ENCODE measurements around the gene DOCK1.

The DOCK1 gene

GRCh38 chr10:127405221-127405620, 500.0 kb downstream of the DOCK1 start:
- Histone ChIP-seq H2BK15ac (replicated peaks; ENCODE audit: low read depth) (no peak overlapping the region), H3K23ac (ENCODE audit: low read length) (no peak overlapping the region), H3K79me1 (ENCODE audit: low read length) (no peaks in the 10 kb centered on the region), H3K4me1 (ENCODE audit: control insufficient read depth, low read depth, low read length) (no peaks in the 10 kb centered on the region), H3K18ac (ENCODE audit: low read length) (no peak overlapping the region), H3K27me3 (ENCODE audit: insufficient read depth, low read length, poor library complexity) (no peaks in the 10 kb centered on the region), H4K8ac (ENCODE audit: low read depth, low read length) (no peak overlapping the region), H3K4me3 (ENCODE audit: low read length) (no peak overlapping the region), H3K36me3 (ENCODE audit: control insufficient read depth, insufficient read depth, low read length) (no peaks in the 10 kb centered on the region), H3K56ac (ENCODE audit: low read length) (no peak overlapping the region), H2BK120ac (ENCODE audit: low read depth, low read length) (no peak overlapping the region), H2AK5ac (ENCODE audit: low read length) (no peak overlapping the region), H3K4me2 (ENCODE audit: low read length) (no peak overlapping the region), H3K79me2 (ENCODE audit: control insufficient read depth, insufficient read depth, low read length) (no peaks in the 10 kb centered on the region), H3K4ac (ENCODE audit: low read depth, low read length) (no peak overlapping the region), H3K27ac (ENCODE audit: low read depth, low read length) (no peak overlapping the region), H2BK5ac (ENCODE audit: low read length) (no peak overlapping the region), H3K9ac (ENCODE audit: low read length) (no peak overlapping the region), H4K5ac (ENCODE audit: low read length) (no peak overlapping the region)
- DNase-seq = no peak
- no CpG with 5 or more reads among the region's 4 CpGs for WGBS (ENCODE audit: extremely low coverage, insufficient coverage, low lambda C conversion rate)

DNA sequence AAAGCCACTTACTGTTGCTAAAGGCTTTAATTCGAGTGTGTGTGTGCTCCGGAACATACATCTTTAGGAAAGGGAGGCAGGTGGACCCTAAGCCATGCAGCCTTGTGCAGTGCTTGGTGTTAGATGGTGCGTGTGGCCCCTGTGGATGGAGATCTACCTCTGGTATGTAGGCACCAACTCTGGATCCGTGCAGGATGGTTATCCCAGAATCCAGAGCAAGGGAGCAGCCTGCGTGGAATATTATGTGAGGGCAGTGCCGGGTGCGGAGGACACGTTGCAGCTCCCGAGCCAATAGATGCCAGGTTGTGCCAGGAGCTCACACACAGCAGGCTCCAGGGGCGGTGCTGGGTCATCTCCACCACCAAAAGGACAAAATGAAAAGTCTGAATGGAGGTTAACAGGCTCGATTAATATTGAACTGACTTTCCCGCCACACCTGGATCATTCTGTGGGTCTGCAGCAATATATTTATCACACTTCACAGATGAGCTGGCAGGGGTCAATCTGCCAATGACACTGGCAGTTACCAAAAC, 500.9 kb downstream of the DOCK1 start:
- Histone ChIP-seq H3K36me3 (ENCODE audit: control insufficient read depth, insufficient read depth, low read length) (no peaks in the 10 kb centered on the region), H2BK5ac (ENCODE audit: low read length) (no peak overlapping the region), H3K23ac (ENCODE audit: low read length) (no peak overlapping the region), H3K79me2 (ENCODE audit: control insufficient read depth, insufficient read depth, low read length) (no peaks in the 10 kb centered on the region), H3K27me3 (ENCODE audit: insufficient read depth, low read length, poor library complexity) (no peaks in the 10 kb centered on the region), H3K56ac (ENCODE audit: low read length) (no peak overlapping the region), H3K4ac (ENCODE audit: low read depth, low read length) (no peak overlapping the region), H4K8ac (ENCODE audit: low read depth, low read length) (no peak overlapping the region), H3K18ac (ENCODE audit: low read length) (no peak overlapping the region), H3K4me2 (ENCODE audit: low read length) (no peak overlapping the region), H2AK5ac (ENCODE audit: low read length) (no peak overlapping the region), H2BK15ac (replicated peaks; ENCODE audit: low read depth) (no peak overlapping the region), H4K5ac (ENCODE audit: low read length) (no peak overlapping the region), H2BK120ac (ENCODE audit: low read depth, low read length) (no peak overlapping the region), H3K9ac (ENCODE audit: low read length) (no peak overlapping the region), H3K27ac (ENCODE audit: low read depth, low read length) (no peak overlapping the region), H3K79me1 (ENCODE audit: low read length) (no peaks in the 10 kb centered on the region), H3K4me1 (ENCODE audit: control insufficient read depth, low read depth, low read length) (no peaks in the 10 kb centered on the region), H3K4me3 (ENCODE audit: low read length) (no peak overlapping the region)
- WGBS (ENCODE audit: extremely low coverage, insufficient coverage, low lambda C conversion rate) = no CpG with 5 or more reads among the region's 12 CpGs
- no peak for DNase-seq

DNA sequence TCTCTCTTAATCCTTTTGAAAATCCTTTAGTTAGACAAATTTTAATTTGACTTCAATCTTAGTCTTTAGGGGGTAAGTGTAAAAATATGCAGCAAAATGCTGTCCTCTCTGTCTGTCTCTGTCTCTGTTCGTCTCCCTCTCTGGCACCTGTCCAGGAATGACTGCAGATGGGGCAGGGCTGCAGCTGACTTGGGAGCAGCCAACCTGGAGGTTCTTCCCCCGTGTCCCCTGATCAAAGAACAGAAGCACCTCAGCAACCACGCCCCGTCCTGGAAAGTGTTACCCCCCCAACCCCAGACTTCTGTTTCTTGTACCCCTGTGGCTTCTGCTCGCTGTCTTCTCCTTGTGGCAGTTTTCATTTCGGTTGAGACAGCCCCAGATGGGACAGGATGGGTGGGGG, 502.3 kb downstream of the DOCK1 start:
- WGBS (ENCODE audit: extremely low coverage, insufficient coverage, low lambda C conversion rate) = no CpG with 5 or more reads among the region's 6 CpGs
- Histone ChIP-seq H3K27ac (ENCODE audit: low read depth, low read length) (no peak overlapping the region), H3K79me2 (ENCODE audit: control insufficient read depth, insufficient read depth, low read length) (no peaks in the 10 kb centered on the region)

GRCh38 chr10:127408112-127408710, 503.0 kb downstream of the DOCK1 start:
- Histone ChIP-seq H2BK5ac (ENCODE audit: low read length) (no peak overlapping the region), H3K56ac (ENCODE audit: low read length) (no peak overlapping the region), H2AK5ac (ENCODE audit: low read length) (no peak overlapping the region), H3K23ac (ENCODE audit: low read length) (no peak overlapping the region), H3K4me3 (ENCODE audit: low read length) (no peak overlapping the region), H3K79me2 (ENCODE audit: control insufficient read depth, insufficient read depth, low read length) (no peaks in the 10 kb centered on the region), H4K5ac (ENCODE audit: low read length) (no peak overlapping the region), H3K9ac (ENCODE audit: low read length) (no peak overlapping the region), H3K4me2 (ENCODE audit: low read length) (no peak overlapping the region), H2BK120ac (ENCODE audit: low read depth, low read length) (no peak overlapping the region), H3K18ac (ENCODE audit: low read length) (no peak overlapping the region), H2BK15ac (replicated peaks; ENCODE audit: low read depth) (no peak overlapping the region), H3K27ac (ENCODE audit: low read depth, low read length) (no peak overlapping the region), H4K8ac (ENCODE audit: low read depth, low read length) (no peak overlapping the region), H3K79me1 (ENCODE audit: low read length) (no peaks in the 10 kb centered on the region), H3K27me3 (ENCODE audit: insufficient read depth, low read length, poor library complexity) (no peaks in the 10 kb centered on the region), H3K4me1 (ENCODE audit: control insufficient read depth, low read depth, low read length) (no peaks in the 10 kb centered on the region), H3K4ac (ENCODE audit: low read depth, low read length) (no peak overlapping the region), H3K36me3 (ENCODE audit: control insufficient read depth, insufficient read depth, low read length) (no peaks in the 10 kb centered on the region)
- DNase-seq = no peak
- no CpG with 5 or more reads among the region's 15 CpGs for WGBS (ENCODE audit: extremely low coverage, insufficient coverage, low lambda C conversion rate)

More for the DNA sequence above, 502.3 kb downstream of the DOCK1 start:
- H3K27me3 ChIP-seq (ENCODE audit: insufficient read depth, low read length, poor library complexity) = no peaks in the 10 kb centered on the region
- H3K4me2 ChIP-seq (ENCODE audit: low read length) = no peak overlapping the region
- no peak overlapping the region for H3K56ac ChIP-seq (ENCODE audit: low read length)
- no peak overlapping the region for H3K4ac ChIP-seq (ENCODE audit: low read depth, low read length)
- H3K18ac ChIP-seq (ENCODE audit: low read length) = no peak overlapping the region
- H2BK120ac ChIP-seq (ENCODE audit: low read depth, low read length) = no peak overlapping the region
- no peak overlapping the region for H2AK5ac ChIP-seq (ENCODE audit: low read length)
- no peak overlapping the region for H3K23ac ChIP-seq (ENCODE audit: low read length)
- H3K4me1 ChIP-seq (ENCODE audit: control insufficient read depth, low read depth, low read length) = no peaks in the 10 kb centered on the region
- H3K36me3 ChIP-seq (ENCODE audit: control insufficient read depth, insufficient read depth, low read length) = no peaks in the 10 kb centered on the region
- DNase-seq = no peak
- H3K9ac ChIP-seq (ENCODE audit: low read length) = no peak overlapping the region
- H4K5ac ChIP-seq (ENCODE audit: low read length) = no peak overlapping the region
- H2BK15ac ChIP-seq (replicated peaks; ENCODE audit: low read depth) = no peak overlapping the region
- H4K8ac ChIP-seq (ENCODE audit: low read depth, low read length) = no peak overlapping the region
- H3K79me1 ChIP-seq (ENCODE audit: low read length) = no peaks in the 10 kb centered on the region
- no peak overlapping the region for H2BK5ac ChIP-seq (ENCODE audit: low read length)
- H3K4me3 ChIP-seq (ENCODE audit: low read length) = no peak overlapping the region

- no peaks in the 10 kb centered on the region for H3K27me3 ChIP-seq (ENCODE audit: insufficient read depth, low read length, poor library complexity)
- no peak overlapping the region for H3K27ac ChIP-seq (ENCODE audit: low read depth, low read length)
- no peak overlapping the region for H4K5ac ChIP-seq (ENCODE audit: low read length)
- no peak overlapping the region for H2BK15ac ChIP-seq (replicated peaks; ENCODE audit: low read depth)
- H3K9ac ChIP-seq (ENCODE audit: low read length) = no peak overlapping the region
- no peaks in the 10 kb centered on the region for H3K36me3 ChIP-seq (ENCODE audit: control insufficient read depth, insufficient read depth, low read length)
- no peak overlapping the region for H4K8ac ChIP-seq (ENCODE audit: low read depth, low read length)
- no peak overlapping the region for H3K4ac ChIP-seq (ENCODE audit: low read depth, low read length)
- WGBS (ENCODE audit: extremely low coverage, insufficient coverage, low lambda C conversion rate) = no CpG with 5 or more reads among the region's 9 CpGs
- no peak overlapping the region for H3K23ac ChIP-seq (ENCODE audit: low read length)
- no peak overlapping the region for H3K4me2 ChIP-seq (ENCODE audit: low read length)
- H3K79me1 ChIP-seq (ENCODE audit: low read length) = no peaks in the 10 kb centered on the region
- H2AK5ac ChIP-seq (ENCODE audit: low read length) = no peak overlapping the region
- H2BK5ac ChIP-seq (ENCODE audit: low read length) = no peak overlapping the region
- DNase-seq = no peak
- no peak overlapping the region for H2BK120ac ChIP-seq (ENCODE audit: low read depth, low read length)
- H3K56ac ChIP-seq (ENCODE audit: low read length) = no peak overlapping the region
- H3K18ac ChIP-seq (ENCODE audit: low read length) = no peak overlapping the region
- H3K79me2 ChIP-seq (ENCODE audit: control insufficient read depth, insufficient read depth, low read length) = no peaks in the 10 kb centered on the region
- no peak overlapping the region for H3K4me3 ChIP-seq (ENCODE audit: low read length)
- no peaks in the 10 kb centered on the region for H3K4me1 ChIP-seq (ENCODE audit: control insufficient read depth, low read depth, low read length)
These were observed 503.5 kb downstream of the DOCK1 start for GRCh38 chr10:127408733-127409132.

- Histone ChIP-seq H3K4me2 (ENCODE audit: low read length) (no peak overlapping the region), H2BK5ac (ENCODE audit: low read length) (no peak overlapping the region), H3K27ac (ENCODE audit: low read depth, low read length) (no peak overlapping the region), H3K79me2 (ENCODE audit: control insufficient read depth, insufficient read depth, low read length) (no peaks in the 10 kb centered on the region), H3K4ac (ENCODE audit: low read depth, low read length) (no peak overlapping the region), H4K8ac (ENCODE audit: low read depth, low read length) (no peak overlapping the region), H3K4me1 (ENCODE audit: control insufficient read depth, low read depth, low read length) (no peaks in the 10 kb centered on the region), H2AK5ac (ENCODE audit: low read length) (no peak overlapping the region), H3K79me1 (ENCODE audit: low read length) (no peaks in the 10 kb centered on the region), H3K36me3 (ENCODE audit: control insufficient read depth, insufficient read depth, low read length) (no peaks in the 10 kb centered on the region), H3K56ac (ENCODE audit: low read length) (no peak overlapping the region), H3K9ac (ENCODE audit: low read length) (no peak overlapping the region), H4K5ac (ENCODE audit: low read length) (no peak overlapping the region), H2BK120ac (ENCODE audit: low read depth, low read length) (no peak overlapping the region), H3K18ac (ENCODE audit: low read length) (no peak overlapping the region), H3K23ac (ENCODE audit: low read length) (no peak overlapping the region), H3K4me3 (ENCODE audit: low read length) (no peak overlapping the region), H2BK15ac (replicated peaks; ENCODE audit: low read depth) (no peak overlapping the region), H3K27me3 (ENCODE audit: insufficient read depth, low read length, poor library complexity) (no peaks in the 10 kb centered on the region)
- no CpG with 5 or more reads among the region's 9 CpGs for WGBS (ENCODE audit: extremely low coverage, insufficient coverage, low lambda C conversion rate)
- DNase-seq = no peak
These were observed 504.8 kb downstream of the DOCK1 start for GRCh38 chr10:127410030-127410429.

All from mesendoderm (in vitro differentiated cells).